DND-41 (cell line): ENCODE measurements around the gene CEP104.

Experiments used
- ATAC-seq: fragments of 200-7000 bp; cut with Tn5 transposase; 3 replicates; pipeline ENCODE4 v1.9.1; 2021; ENCODE audit warnings: low read depth; ENCODE audit not compliant: insufficient read depth
- DNase-seq: peaks from one replicate; pipeline ENCODE4 v3.0.0-alpha.2; 2020
- H2AFZ ChIP-seq: 2 replicates; pipeline ENCODE4 v1.6.0; 2012; ENCODE audit warnings: low read depth, low read length
- H3K27ac ChIP-seq: 2 replicates; pipeline ENCODE4 v1.5.1; 2012; ENCODE audit warnings: low read length, inconsistent platforms
- H3K27me3 ChIP-seq: fragments of 200-600 bp; sonication (generic); 2 replicates; pipeline ENCODE4 v1.6.0; 2012; ENCODE audit warnings: low read length, mild to moderate bottlenecking, inconsistent platforms; ENCODE audit not compliant: insufficient read depth, poor library complexity
- H3K36me3 ChIP-seq: 2 replicates; pipeline ENCODE4 v1.5.1; 2012; ENCODE audit warnings: low read length, inconsistent platforms; ENCODE audit not compliant: insufficient read depth
- H3K4me1 ChIP-seq: 2 replicates; pipeline ENCODE4 v1.5.1; 2012; ENCODE audit warnings: mild to moderate bottlenecking, low read length; ENCODE audit not compliant: insufficient read depth
- H3K4me2 ChIP-seq: 2 replicates; pipeline ENCODE4 v1.6.0; 2012; ENCODE audit warnings: mild to moderate bottlenecking, moderate library complexity, low read length, inconsistent platforms; ENCODE audit not compliant: insufficient read depth
- H3K4me3 ChIP-seq, 2 experiments: fragments of 200-600 bp in 1 of 2; shearing (Covaris generic) in 1 of 2; 2 replicates each; pipeline ENCODE4 v1.5.1; 2012 to 2016; ENCODE audit warnings: inconsistent platforms in 2 of 2, low read length in 2 of 2, mild to moderate bottlenecking in 2 of 2, low read depth in 1 of 2, moderate library complexity in 1 of 2
- H3K79me2 ChIP-seq: 2 replicates; pipeline ENCODE4 v1.6.0; 2012; ENCODE audit warnings: low read length, inconsistent platforms; ENCODE audit not compliant: insufficient read depth
- H3K9ac ChIP-seq: 2 replicates; pipeline ENCODE4 v1.6.0; 2012; ENCODE audit warnings: low read depth, mild to moderate bottlenecking, inconsistent platforms, low read length, moderate library complexity
- H3K9me3 ChIP-seq: 2 replicates; pipeline ENCODE4 v1.5.1; 2012; ENCODE audit warnings: low read length, moderate library complexity, mild to moderate bottlenecking, inconsistent platforms; ENCODE audit not compliant: insufficient read depth, severe bottlenecking
- H4K20me1 ChIP-seq: 2 replicates; pipeline ENCODE4 v1.6.0; 2012; ENCODE audit warnings: low read length; ENCODE audit not compliant: insufficient read depth
- EZH2 ChIP-seq: IDR thresholded peaks from 3 replicates; pipeline ENCODE4 v1.6.1; 2012; ENCODE audit warnings: borderline replicate concordance, low read depth, mild to moderate bottlenecking, moderate library complexity, low read length, inconsistent platforms; ENCODE audit not compliant: severe bottlenecking
- TF ChIP-seq, protein P1 (sequence below): IDR thresholded peaks from 2 replicates; pipeline ENCODE4 v1.5.1; 2012; ENCODE audit warnings: borderline replicate concordance, low read length, moderate library complexity, mild to moderate bottlenecking; ENCODE audit not compliant: poor library complexity, severe bottlenecking; ENCODE audit errors: extremely low read depth

Gene CEP104

DNA sequence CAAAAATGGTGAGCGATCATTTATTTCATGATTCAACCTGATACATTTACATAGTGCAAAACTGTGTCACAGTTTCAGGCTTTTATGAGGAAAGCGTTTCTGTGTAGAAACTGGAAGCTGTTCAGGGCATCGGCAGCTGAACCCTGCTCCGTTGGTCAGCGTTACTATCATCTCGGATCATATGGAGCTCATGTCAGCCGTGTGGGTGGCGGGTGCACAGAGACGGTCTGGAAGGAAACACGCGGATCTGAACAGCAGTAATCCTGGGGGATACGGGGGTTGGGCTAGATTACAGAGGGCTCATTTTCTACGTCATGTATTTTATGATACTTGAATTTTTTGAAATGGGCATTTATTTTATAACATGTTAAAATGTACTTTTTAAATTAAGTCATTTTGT lies 28.0 kb upstream of the CEP104 start:
- no peak overlapping the region for H3K4me2 ChIP-seq
- DNase-seq, result no peak
- no peaks in the 10 kb centered on the region for H3K4me1 ChIP-seq
- TF ChIP-seq EZH2, result no peak
- TF ChIP-seq, protein P1, sequence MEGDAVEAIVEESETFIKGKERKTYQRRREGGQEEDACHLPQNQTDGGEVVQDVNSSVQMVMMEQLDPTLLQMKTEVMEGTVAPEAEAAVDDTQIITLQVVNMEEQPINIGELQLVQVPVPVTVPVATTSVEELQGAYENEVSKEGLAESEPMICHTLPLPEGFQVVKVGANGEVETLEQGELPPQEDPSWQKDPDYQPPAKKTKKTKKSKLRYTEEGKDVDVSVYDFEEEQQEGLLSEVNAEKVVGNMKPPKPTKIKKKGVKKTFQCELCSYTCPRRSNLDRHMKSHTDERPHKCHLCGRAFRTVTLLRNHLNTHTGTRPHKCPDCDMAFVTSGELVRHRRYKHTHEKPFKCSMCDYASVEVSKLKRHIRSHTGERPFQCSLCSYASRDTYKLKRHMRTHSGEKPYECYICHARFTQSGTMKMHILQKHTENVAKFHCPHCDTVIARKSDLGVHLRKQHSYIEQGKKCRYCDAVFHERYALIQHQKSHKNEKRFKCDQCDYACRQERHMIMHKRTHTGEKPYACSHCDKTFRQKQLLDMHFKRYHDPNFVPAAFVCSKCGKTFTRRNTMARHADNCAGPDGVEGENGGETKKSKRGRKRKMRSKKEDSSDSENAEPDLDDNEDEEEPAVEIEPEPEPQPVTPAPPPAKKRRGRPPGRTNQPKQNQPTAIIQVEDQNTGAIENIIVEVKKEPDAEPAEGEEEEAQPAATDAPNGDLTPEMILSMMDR, result no peak
- no peak for ATAC-seq
- no peaks in the 10 kb centered on the region for H3K27me3 ChIP-seq
- H2AFZ ChIP-seq, result no peak overlapping the region
- no peak overlapping the region for H3K9ac ChIP-seq
- peaks cover 56% of the 10 kb centered on the region for H3K36me3 ChIP-seq
- H3K9me3 ChIP-seq, result no peaks in the 10 kb centered on the region
- no peak overlapping the region for H3K4me3 ChIP-seq
- no peak overlapping the region for H3K27ac ChIP-seq
- H3K79me2 ChIP-seq, result no peaks in the 10 kb centered on the region
- peaks cover 2% of the 10 kb centered on the region; the same call in 1 of the 2 replicates for H4K20me1 ChIP-seq

GRCh38 chr1:3883194-3883925 lies 26.3 kb upstream of the CEP104 start:
- Histone ChIP-seq H3K4me3 (no peak overlapping the region), H3K36me3 (peaks cover 54% of the 10 kb centered on the region), H3K9ac (no peak overlapping the region), H3K27ac (no peak overlapping the region), H3K79me2 (no peaks in the 10 kb centered on the region), H3K27me3 (no peaks in the 10 kb centered on the region), H2AFZ (no peak overlapping the region), H3K9me3 (peaks cover 10% of the 10 kb centered on the region), H3K4me2 (no peak overlapping the region), H4K20me1 (peaks cover 2% of the 10 kb centered on the region; the same call in 1 of the 2 replicates), H3K4me1 (no peaks in the 10 kb centered on the region)
- TF ChIP-seq EZH2, result no peak
- TF ChIP-seq, protein P1, result no peak
- ATAC-seq (no peak), DNase-seq (no peak)

DNA sequence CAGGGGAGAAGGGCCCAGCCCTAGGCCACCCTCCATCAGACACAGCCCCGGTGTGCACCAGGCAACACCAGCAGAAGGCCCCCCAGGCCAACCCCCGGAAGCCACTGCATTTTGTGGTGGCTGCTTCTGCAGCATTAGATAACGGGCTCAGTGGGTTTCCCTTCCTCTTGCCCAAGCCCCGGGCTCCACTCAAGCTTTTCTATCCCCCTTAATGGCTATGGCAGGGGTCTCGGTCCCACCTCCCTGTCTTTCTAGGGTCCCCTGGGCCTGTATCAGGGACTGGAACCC lies 24.1 kb upstream of the CEP104 start:
- Histone ChIP-seq H3K27ac (no peak overlapping the region), H3K79me2 (no peaks in the 10 kb centered on the region), H3K27me3 (no peaks in the 10 kb centered on the region), H3K36me3 (peaks cover 39% of the 10 kb centered on the region), H3K4me3 (no peak overlapping the region), H3K4me1 (no peaks in the 10 kb centered on the region), H3K9me3 (peaks cover 10% of the 10 kb centered on the region), H3K4me2 (no peak overlapping the region), H3K9ac (no peak overlapping the region), H2AFZ (no peak overlapping the region), H4K20me1 (peaks cover under 1% of the 10 kb centered on the region; the same call in 1 of the 2 replicates)
- no peak for DNase-seq
- no peak for ATAC-seq
- no peak for TF ChIP-seq EZH2
- TF ChIP-seq, protein P1, result no peak
